T-helper 1 cell treated with Interleukin-12 subunit alpha and Interleukin-12 subunit beta and Interleukin-4 antibody, amounts not matched to agents 30 μg/mL and 1 μg/mL, for 36 hours (primary cell): ENCODE results near the gene TAOK2.
"Not testable (repeated sequence)": the region's sequence is repeated elsewhere in the genome, so short reads cannot be mapped to it uniquely, and the experiment has no call there.

ENCODE experiments used
- H3K27ac Mint-ChIP-seq: one replicate; pipeline ENCODE4 v1.8.0; 2021; ENCODE audit warnings: mild to moderate bottlenecking, mixed read lengths
- H3K27me3 Mint-ChIP-seq: one replicate; pipeline ENCODE4 v1.8.0; 2021; ENCODE audit warnings: low read depth, mixed read lengths
- H3K36me3 Mint-ChIP-seq: one replicate; pipeline ENCODE4 v1.8.0; 2021; ENCODE audit warnings: low read depth, mixed read lengths
- H3K4me1 Mint-ChIP-seq: one replicate; pipeline ENCODE4 v1.8.0; 2021; ENCODE audit warnings: low read depth, mixed read lengths
- H3K4me3 Mint-ChIP-seq: one replicate; pipeline ENCODE4 v1.8.0; 2021; ENCODE audit warnings: mild to moderate bottlenecking, moderate library complexity, mixed read lengths
- H3K9me3 Mint-ChIP-seq: one replicate; pipeline ENCODE4 v1.8.0; 2021; ENCODE audit warnings: mixed read lengths

The TAOK2 gene

GRCh38 chr16:30027588-30028437 lies 54.1 kb downstream of the TAOK2 start:
- peaks cover 51% of the 10 kb centered on the region for H3K27me3 Mint-ChIP-seq
- H3K4me1 Mint-ChIP-seq: peaks cover 7% of the 10 kb centered on the region
- H3K36me3 Mint-ChIP-seq: peaks cover 2% of the 10 kb centered on the region
- no peak overlapping the region for H3K27ac Mint-ChIP-seq
- H3K9me3 Mint-ChIP-seq: no peaks in the 10 kb centered on the region
- no peak overlapping the region for H3K4me3 Mint-ChIP-seq

DNA sequence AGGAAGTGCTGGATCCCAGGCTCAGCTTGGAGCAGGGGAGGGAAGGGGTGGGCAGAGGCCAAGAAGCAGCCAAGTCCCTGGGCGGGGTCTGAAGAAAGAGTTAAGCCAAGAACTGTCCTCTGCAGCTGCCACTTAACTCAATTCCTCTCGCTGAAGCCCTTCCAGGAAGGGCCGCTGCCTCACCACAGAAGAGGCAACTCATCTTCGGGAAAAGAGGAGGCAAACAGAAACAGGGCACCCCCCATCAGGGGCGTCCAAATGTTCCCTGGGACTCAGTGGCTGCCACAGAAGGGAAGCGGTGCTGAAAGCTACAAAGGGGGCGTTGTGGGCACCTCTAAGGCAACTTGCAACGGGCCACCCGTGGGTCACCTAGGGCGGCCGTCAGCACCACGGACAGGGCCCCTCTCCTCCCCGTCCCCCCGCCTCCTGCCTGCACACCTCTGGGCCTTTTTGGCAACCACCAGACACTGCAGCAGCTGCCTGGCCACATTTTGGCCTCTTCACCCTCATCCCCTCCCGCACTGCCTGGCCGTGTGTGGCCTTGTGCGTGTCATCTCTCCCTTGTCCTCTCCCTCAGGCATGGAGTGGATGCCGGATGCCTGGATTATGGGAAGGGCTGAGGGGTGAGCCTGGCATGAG lies 54.9 kb downstream of the TAOK2 start:
- H3K27me3 Mint-ChIP-seq: peaks cover 51% of the 10 kb centered on the region
- no peaks in the 10 kb centered on the region for H3K9me3 Mint-ChIP-seq
- peaks cover 2% of the 10 kb centered on the region for H3K36me3 Mint-ChIP-seq
- peaks cover 7% of the 10 kb centered on the region for H3K4me1 Mint-ChIP-seq
- H3K27ac Mint-ChIP-seq: no peak overlapping the region
- H3K4me3 Mint-ChIP-seq: no peak overlapping the region

DNA sequence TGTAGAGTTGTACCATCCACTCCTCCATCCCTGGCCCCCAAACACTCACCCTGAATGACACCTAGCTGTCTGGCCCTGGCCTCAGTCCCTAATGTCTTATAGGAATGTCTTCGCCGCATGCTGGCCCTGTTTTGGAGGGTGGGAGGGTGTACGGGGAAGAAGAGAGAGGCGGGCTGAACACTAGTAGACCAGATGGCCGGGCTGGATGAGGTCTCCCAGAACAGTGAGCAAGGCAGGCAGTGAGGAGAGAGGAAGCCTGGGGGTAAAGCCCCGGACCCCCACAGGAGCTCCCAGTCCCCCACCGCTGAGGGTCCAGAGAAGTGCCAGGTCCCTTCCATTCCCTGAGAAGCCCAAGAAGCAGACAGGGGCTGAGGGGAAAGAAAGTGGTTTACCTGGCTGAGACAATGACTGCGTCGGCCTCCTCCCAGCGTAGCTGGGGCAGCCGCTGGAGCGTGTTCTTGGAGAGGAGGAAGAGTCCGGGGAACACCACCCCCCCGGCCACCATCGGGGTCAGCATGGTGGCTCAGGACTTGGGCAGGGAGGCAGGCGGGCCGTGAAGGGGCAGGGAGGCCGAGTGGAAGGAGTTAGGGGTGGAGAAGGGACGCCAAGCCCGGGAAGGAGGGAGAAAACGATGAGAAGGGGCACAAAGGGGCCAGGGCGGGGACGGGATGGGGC lies 56.5 kb downstream of the TAOK2 start:
- Mint-ChIP-seq H3K4me3 (no peak overlapping the region), H3K27ac (no peak overlapping the region), H3K36me3 (peaks cover 2% of the 10 kb centered on the region), H3K4me1 (peaks cover 8% of the 10 kb centered on the region), H3K9me3 (no peaks in the 10 kb centered on the region), H3K27me3 (peaks cover 52% of the 10 kb centered on the region)

- Mint-ChIP-seq H3K27me3 (peaks cover 57% of the 10 kb centered on the region), H3K36me3 (peaks cover 2% of the 10 kb centered on the region), H3K27ac (no peak within 1 kb of the TSS), H3K9me3 (no peaks in the 10 kb centered on the region), H3K4me1 (peaks cover 12% of the 10 kb centered on the region), H3K4me3 (no peak within 1 kb of the TSS)
Measured at GRCh38 chr16:30030841-30031413, 57.3 kb downstream of the TAOK2 start, which contains the start of gene TLCD3B. TSS of gene TLCD3B (minus strand) at chr16:30031271. CDS start at chr16:30030527, 744 bp downstream.

GRCh38 chr16:30031477-30031918 lies 57.8 kb downstream of the TAOK2 start:
- no peak overlapping the region for H3K27ac Mint-ChIP-seq
- H3K27me3 Mint-ChIP-seq: peaks cover 59% of the 10 kb centered on the region
- H3K36me3 Mint-ChIP-seq: peaks cover 2% of the 10 kb centered on the region
- H3K4me3 Mint-ChIP-seq: no peak overlapping the region
- no peaks in the 10 kb centered on the region for H3K9me3 Mint-ChIP-seq
- peaks cover 12% of the 10 kb centered on the region for H3K4me1 Mint-ChIP-seq

DNA sequence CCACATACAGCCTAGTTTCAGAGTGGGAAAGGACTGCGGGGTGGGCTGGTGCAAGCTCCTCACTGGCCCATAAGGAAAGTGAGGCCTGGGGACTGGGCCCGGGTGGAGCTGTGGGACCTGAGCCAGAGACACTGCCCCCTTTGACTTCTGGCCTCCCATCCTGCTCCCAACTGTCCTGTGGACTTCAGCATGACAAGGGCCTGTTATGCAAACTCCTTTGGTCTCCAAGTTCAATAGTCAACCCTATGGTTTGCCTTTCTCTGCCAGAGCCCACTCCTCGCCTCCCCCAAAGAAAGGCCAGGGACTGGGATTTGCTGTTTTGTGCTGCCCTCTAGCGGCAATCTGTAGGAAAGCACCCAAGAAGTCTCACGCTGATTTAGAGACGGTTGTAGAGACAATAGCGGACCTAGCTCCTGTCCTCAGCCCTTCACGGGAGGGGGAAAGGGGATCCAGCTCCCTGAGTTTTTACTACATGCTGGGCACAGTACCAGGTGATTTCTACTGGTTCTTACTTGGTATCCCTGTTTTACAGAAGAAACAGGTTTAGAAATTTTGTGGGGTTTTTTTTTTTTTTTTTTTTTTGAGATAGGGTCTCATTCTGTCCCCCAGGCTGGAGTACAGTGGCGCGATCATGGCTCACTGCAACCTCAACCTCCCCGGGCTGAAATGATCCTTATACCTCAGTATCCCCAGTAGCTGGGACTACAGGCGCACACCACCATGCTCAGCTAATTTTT lies 58.6 kb downstream of the TAOK2 start:
- Mint-ChIP-seq H3K27ac (no peak overlapping the region), H3K4me1 (peaks cover 12% of the 10 kb centered on the region), H3K4me3 (no peak overlapping the region), H3K27me3 (peaks cover 54% of the 10 kb centered on the region), H3K36me3 (peaks cover 2% of the 10 kb centered on the region), H3K9me3 (no peaks in the 10 kb centered on the region)

GRCh38 chr16:30033270-30033669 lies 59.6 kb downstream of the TAOK2 start:
- Mint-ChIP-seq H3K9me3 (no peaks in the 10 kb centered on the region), H3K4me1 (peaks cover 10% of the 10 kb centered on the region), H3K36me3 (peaks cover 2% of the 10 kb centered on the region), H3K27ac (no peak overlapping the region), H3K27me3 (peaks cover 51% of the 10 kb centered on the region), H3K4me3 (no peak overlapping the region)

DNA sequence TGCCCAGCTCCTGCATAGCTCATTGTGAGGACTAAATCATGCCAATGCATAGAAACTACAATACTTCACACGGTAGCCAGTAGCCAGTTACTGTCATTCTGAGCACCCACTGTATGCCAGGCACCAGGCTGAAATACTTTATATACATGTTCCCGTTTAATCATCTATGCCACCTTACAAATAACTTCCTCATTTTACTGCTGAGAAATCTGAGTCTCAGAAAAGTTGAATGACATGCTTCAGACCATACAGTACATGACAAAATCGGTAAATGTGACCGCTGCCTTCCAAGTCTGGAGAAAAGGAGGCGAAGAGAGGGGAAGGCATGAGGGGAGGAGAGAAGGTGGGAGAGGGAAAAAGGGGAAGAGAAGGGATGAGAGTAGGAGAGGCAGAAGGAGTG lies 66.6 kb downstream of the TAOK2 start:
- Mint-ChIP-seq H3K4me3 (no peak overlapping the region), H3K27me3 (peaks cover 26% of the 10 kb centered on the region), H3K27ac (no peak overlapping the region), H3K36me3 (no peaks in the 10 kb centered on the region), H3K4me1 (peaks cover 5% of the 10 kb centered on the region), H3K9me3 (no peaks in the 10 kb centered on the region)

DNA sequence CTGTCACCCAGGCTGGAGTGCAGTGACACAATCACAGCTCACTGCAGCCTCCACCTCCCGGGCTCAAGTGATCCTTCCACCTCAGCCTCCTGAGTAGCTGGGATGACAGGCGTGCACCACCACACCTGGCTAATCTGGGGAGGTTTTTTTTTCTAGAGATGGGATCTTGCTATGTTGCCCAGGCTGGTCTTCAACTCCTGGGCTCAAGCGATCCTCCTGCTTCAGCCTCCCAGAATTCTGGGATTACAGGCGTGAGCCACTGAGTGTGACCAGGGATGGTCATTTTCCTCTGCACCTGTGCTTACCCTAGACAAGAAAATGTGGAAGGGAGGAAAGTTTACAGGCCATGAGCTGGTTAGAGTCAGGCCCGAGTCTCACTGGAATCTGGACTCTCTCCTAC lies 67.0 kb downstream of the TAOK2 start:
- H3K36me3 Mint-ChIP-seq, H3K9me3 Mint-ChIP-seq, H3K4me1 Mint-ChIP-seq, H3K27ac Mint-ChIP-seq, H3K4me3 Mint-ChIP-seq: not testable (repeated sequence)
- H3K27me3 Mint-ChIP-seq: peaks cover 22% of the 10 kb centered on the region

- Mint-ChIP-seq H3K27me3 (peaks cover 20% of the 10 kb centered on the region), H3K4me3 (no peak overlapping the region), H3K9me3 (no peaks in the 10 kb centered on the region), H3K27ac (no peak overlapping the region), H3K36me3 (no peaks in the 10 kb centered on the region), H3K4me1 (peaks cover 4% of the 10 kb centered on the region)
Measured at GRCh38 chr16:30041841-30042240, 68.2 kb downstream of the TAOK2 start.
